ENCODE measurements around the gene THPO. TPM values are rescaled to one million over a fixed set of nuclear protein-coding genes. Genes with fewer than 3 reads are reported as not detected.
A peak's percentile ranks its signal among the peaks of the same experiment; 100 is the strongest.

THPO gene
- polyA plus RNA-seq, 1 experiment: 0.36 TPM

- Histone ChIP-seq H3K4me3 (ENCODE audit: low read depth, low read length) (no peak overlapping the region), H3K27me3 (ENCODE audit: control insufficient read depth, insufficient read depth, low read length) (no peaks in the 10 kb centered on the region), H3K36me3 (ENCODE audit: control insufficient read depth, insufficient read depth, low read length) (peaks cover 4% of the 10 kb centered on the region; the same call in 1 of the 2 replicates)
- POLR2A ChIA-PET: no interaction called here
- TF ChIP-seq CTCF (IDR thresholded peaks at IDR 0.05; ENCODE audit: insufficient read depth, low read depth, low read length): no peak
- CTCF ChIA-PET: interaction anchor here (0.7 to 10.3 kb wide), 2 partner anchors 72 to 175 kb away, joined by 3 to 195 read pairs; no protein-coding TSS in a partner anchor
- peak; percentile 39 for DNase-seq (ENCODE audit: low read depth)
Measured at GRCh38 chr3:184366619-184367289, 11.3 kb downstream of the THPO start.

- CTCF ChIA-PET: interaction anchor here (0.7 to 1.3 kb wide), 6 partner anchors 11 to 175 kb away, joined by 3 to 5 read pairs (median 3); no protein-coding TSS in a partner anchor
Measured at GRCh38 chr3:184362668-184363546, 15.1 kb downstream of the THPO start.

GRCh38 chr3:184361932-184362667, 15.9 kb downstream of the THPO start:
- no peak for DNase-seq (ENCODE audit: low read depth)
- ChIA-PET CTCF (interaction anchor here (0.7 to 1.3 kb wide), 6 partner anchors 9 to 175 kb away, joined by 3 to 5 read pairs (median 3); no protein-coding TSS in a partner anchor), POLR2A (no interaction called here)
- 0 out of 2 replicates have a peak, but pooled peaks cover under 1% of the 10 kb centered on the region for H3K36me3 ChIP-seq (ENCODE audit: control insufficient read depth, insufficient read depth, low read length)
- H3K27me3 ChIP-seq (ENCODE audit: control insufficient read depth, insufficient read depth, low read length): no peaks in the 10 kb centered on the region
- peak overlapping the region; percentile 77 for H3K4me3 ChIP-seq (ENCODE audit: low read depth, low read length)
- TF ChIP-seq CTCF (IDR thresholded peaks at IDR 0.05; ENCODE audit: insufficient read depth, low read depth, low read length): no peak

More at GRCh38 chr3:184362668-184363546, 15.1 kb downstream of the THPO start:
- peak; percentile 82 for TF ChIP-seq CTCF (IDR thresholded peaks at IDR 0.05; ENCODE audit: insufficient read depth, low read depth, low read length)
- POLR2A ChIA-PET: no interaction called here
- H3K36me3 ChIP-seq (ENCODE audit: control insufficient read depth, insufficient read depth, low read length): peaks cover 2% of the 10 kb centered on the region; the same call in 1 of the 2 replicates
- H3K27me3 ChIP-seq (ENCODE audit: control insufficient read depth, insufficient read depth, low read length): no peaks in the 10 kb centered on the region
- DNase-seq (ENCODE audit: low read depth): peak; percentile 81
- H3K4me3 ChIP-seq (ENCODE audit: low read depth, low read length): peak overlapping the region; percentile 77

GRCh38 chr3:184361532-184361931, 16.5 kb downstream of the THPO start, which contains the start of the genes CLCN2 and POLR2H:
Gene CLCN2, minus strand, starts transcription at chr3:184361605. Its CDS starts 126 bp downstream, at chr3:184361479.
Gene POLR2H, plus strand, starts transcription at chr3:184361710. Its CDS starts 1,783 bp downstream, at chr3:184363493.
- H3K27me3 ChIP-seq (ENCODE audit: control insufficient read depth, insufficient read depth, low read length): no peaks in the 10 kb centered on the region
- 0 out of 2 replicates have a peak, but pooled peaks cover 1% of the 10 kb centered on the region for H3K36me3 ChIP-seq (ENCODE audit: control insufficient read depth, insufficient read depth, low read length)
- TF ChIP-seq CTCF (IDR thresholded peaks at IDR 0.05; ENCODE audit: insufficient read depth, low read depth, low read length): no peak
- CTCF ChIA-PET: interaction anchor here (0.6 to 2.2 kb wide), 5 partner anchors 10 to 176 kb away, joined by 3 to 8 read pairs (median 3); no protein-coding TSS in a partner anchor
- peak within 1 kb of the TSS; percentile 77 for H3K4me3 ChIP-seq (ENCODE audit: low read depth, low read length)
- POLR2A ChIA-PET: no interaction called here
- no peak for DNase-seq (ENCODE audit: low read depth)
